IPS-15b (cell line): Measurements from ENCODE around the gene CHTF18.
"Not testable (repeated sequence)": the region's sequence is repeated elsewhere in the genome, so short reads cannot be mapped to it uniquely, and the experiment has no call there.

Experiments
- H3K27me3 ChIP-seq: one replicate; pipeline ENCODE4 v1.6.1; 2013; ENCODE audit warnings: low read length; ENCODE audit not compliant: control insufficient read depth, insufficient read depth
- H3K36me3 ChIP-seq: one replicate; pipeline ENCODE4 v1.6.1; 2013; ENCODE audit warnings: low read length; ENCODE audit not compliant: control insufficient read depth, insufficient read depth
- H3K4me1 ChIP-seq: one replicate; pipeline ENCODE4 v1.6.1; 2013; ENCODE audit warnings: mild to moderate bottlenecking, low read length; ENCODE audit not compliant: control insufficient read depth, insufficient read depth
- H3K4me3 ChIP-seq: one replicate; pipeline ENCODE4 v1.5.1; 2013; ENCODE audit warnings: low read depth, low read length
- H3K9ac ChIP-seq: one replicate; pipeline ENCODE4 v1.6.1; 2013; ENCODE audit warnings: low read depth, mild to moderate bottlenecking, low read length
- H3K9me3 ChIP-seq: one replicate; pipeline ENCODE4 v1.6.1; 2013; ENCODE audit warnings: mild to moderate bottlenecking, low read length; ENCODE audit not compliant: control insufficient read depth, insufficient read depth

Gene CHTF18

GRCh38 chr16:807347-808084, 19.1 kb downstream of the CHTF18 start:
- Histone ChIP-seq H3K9ac (peak overlapping the region; percentile 87), H3K4me3 (peak overlapping the region; percentile 82), H3K36me3 (no peaks in the 10 kb centered on the region), H3K4me1 (no peaks in the 10 kb centered on the region), H3K9me3 (no peaks in the 10 kb centered on the region), H3K27me3 (peaks cover 9% of the 10 kb centered on the region)

GRCh38 chr16:808085-808386, 19.6 kb downstream of the CHTF18 start:
- Histone ChIP-seq H3K27me3 (peaks cover 6% of the 10 kb centered on the region), H3K9me3 (no peaks in the 10 kb centered on the region), H3K36me3 (no peaks in the 10 kb centered on the region), H3K4me3 (peak overlapping the region; percentile 82), H3K9ac (peak overlapping the region; percentile 61), H3K4me1 (no peaks in the 10 kb centered on the region)

DNA sequence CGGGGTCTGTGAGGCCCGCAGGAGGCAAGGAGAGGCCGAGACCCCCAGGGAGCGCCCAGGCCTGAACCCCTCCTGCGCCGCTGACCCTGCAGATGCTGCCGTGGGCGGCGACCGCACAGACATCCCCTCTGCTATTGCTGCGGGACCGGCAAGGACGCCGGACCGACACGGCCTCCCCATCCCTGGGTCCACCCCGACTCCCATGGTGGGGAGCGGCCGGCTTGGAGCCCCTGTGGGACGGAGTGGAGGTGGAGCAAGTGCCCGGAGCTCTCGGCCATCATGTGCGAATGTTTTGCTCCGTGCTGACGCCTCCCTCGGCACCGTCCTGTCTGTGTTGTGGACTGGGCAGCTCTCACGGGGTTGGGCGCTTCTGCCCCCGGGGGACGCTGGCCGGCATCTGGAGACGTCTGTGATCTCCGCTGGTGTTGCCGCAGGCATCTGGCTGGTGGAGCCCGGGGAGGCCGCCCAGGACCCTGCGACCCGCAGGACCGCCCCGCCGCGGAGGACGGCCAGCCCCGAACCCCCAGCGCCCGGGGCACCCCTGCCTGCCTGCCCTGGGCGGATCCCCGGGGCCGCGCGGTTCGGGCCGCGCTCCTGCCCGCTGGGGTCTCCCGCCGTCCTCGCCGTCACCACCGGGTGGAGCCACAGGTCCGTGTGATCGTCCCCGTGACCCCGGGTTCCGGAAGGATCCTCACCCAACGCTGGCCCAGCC, 24.9 kb downstream of the CHTF18 start:
- no peak overlapping the region for H3K9ac ChIP-seq
- no peaks in the 10 kb centered on the region for H3K36me3 ChIP-seq
- no peaks in the 10 kb centered on the region for H3K9me3 ChIP-seq
- no peaks in the 10 kb centered on the region for H3K4me1 ChIP-seq
- H3K27me3 ChIP-seq = no peaks in the 10 kb centered on the region
- H3K4me3 ChIP-seq = peak overlapping the region; percentile 39

DNA sequence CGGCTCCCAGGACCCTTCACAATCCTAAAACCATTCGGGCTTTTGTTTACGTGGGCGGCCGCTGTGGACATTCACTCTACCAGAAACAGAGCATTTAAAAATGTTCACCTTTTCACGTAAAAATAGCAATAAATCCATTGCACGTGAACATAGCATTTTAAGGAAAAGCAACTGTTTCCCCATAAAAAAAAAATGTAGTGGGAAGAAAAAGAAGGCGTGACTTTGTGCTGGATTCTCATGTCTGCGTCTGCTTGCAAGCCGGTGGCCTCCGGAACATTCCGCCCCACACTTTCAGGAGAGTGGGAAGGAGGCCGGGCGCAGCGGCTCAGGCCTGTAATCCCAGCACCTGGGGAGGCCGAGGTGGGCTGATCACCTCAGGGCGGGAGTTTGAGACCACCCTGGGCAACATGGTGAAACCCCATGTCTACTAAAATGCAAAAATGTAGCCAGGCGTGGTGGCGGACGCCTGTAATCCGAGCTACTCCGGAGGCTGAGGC, 25.5 kb downstream of the CHTF18 start:
- Histone ChIP-seq H3K4me3 (no peak overlapping the region), H3K9me3 (no peaks in the 10 kb centered on the region), H3K4me1 (no peaks in the 10 kb centered on the region), H3K9ac (no peak overlapping the region), H3K36me3 (no peaks in the 10 kb centered on the region), H3K27me3 (no peaks in the 10 kb centered on the region)

DNA sequence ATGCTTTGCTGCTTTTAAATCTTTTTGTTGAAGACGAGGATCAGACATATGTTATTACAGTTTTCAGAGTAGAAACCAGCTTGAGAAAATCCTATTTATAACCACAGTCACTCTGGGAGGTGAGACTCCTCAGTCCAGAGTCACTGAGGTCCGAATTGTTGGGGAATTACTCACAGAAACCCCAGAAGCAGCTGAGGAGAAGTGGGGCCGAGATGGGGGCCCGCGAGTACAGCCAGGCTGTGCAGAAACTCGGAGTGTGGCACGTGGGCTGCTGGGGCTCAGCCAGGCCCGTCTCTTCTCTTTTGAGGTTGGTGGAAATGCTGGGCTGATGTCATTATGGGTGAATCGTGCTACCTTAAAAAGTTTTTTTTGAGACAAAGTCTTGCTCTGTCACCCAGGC, 26.6 kb downstream of the CHTF18 start:
- no peaks in the 10 kb centered on the region for H3K27me3 ChIP-seq
- H3K36me3 ChIP-seq = no peaks in the 10 kb centered on the region
- H3K9ac ChIP-seq = no peak overlapping the region
- H3K9me3 ChIP-seq = no peaks in the 10 kb centered on the region
- H3K4me1 ChIP-seq = no peaks in the 10 kb centered on the region
- no peak overlapping the region for H3K4me3 ChIP-seq

GRCh38 chr16:815861-816260, 27.4 kb downstream of the CHTF18 start:
- H3K4me3 ChIP-seq = no peak overlapping the region
- H3K4me1 ChIP-seq = no peaks in the 10 kb centered on the region
- no peak overlapping the region for H3K9ac ChIP-seq
- H3K9me3 ChIP-seq = no peaks in the 10 kb centered on the region
- no peaks in the 10 kb centered on the region for H3K27me3 ChIP-seq
- no peaks in the 10 kb centered on the region for H3K36me3 ChIP-seq

GRCh38 chr16:817001-817906, 28.8 kb downstream of the CHTF18 start:
- no peaks in the 10 kb centered on the region for H3K36me3 ChIP-seq
- H3K4me3 ChIP-seq = no peak overlapping the region
- H3K27me3 ChIP-seq = no peaks in the 10 kb centered on the region
- H3K4me1 ChIP-seq = no peaks in the 10 kb centered on the region
- H3K9ac ChIP-seq = no peak overlapping the region
- H3K9me3 ChIP-seq = no peaks in the 10 kb centered on the region

GRCh38 chr16:818132-818531, 29.7 kb downstream of the CHTF18 start:
- H3K36me3 ChIP-seq = no peaks in the 10 kb centered on the region
- H3K4me1 ChIP-seq = no peaks in the 10 kb centered on the region
- H3K27me3 ChIP-seq = no peaks in the 10 kb centered on the region
- H3K4me3 ChIP-seq = no peak overlapping the region
- no peaks in the 10 kb centered on the region for H3K9me3 ChIP-seq
- H3K9ac ChIP-seq = no peak overlapping the region

GRCh38 chr16:818592-818991, 30.2 kb downstream of the CHTF18 start:
- H3K9me3 ChIP-seq = no peaks in the 10 kb centered on the region
- no peaks in the 10 kb centered on the region for H3K27me3 ChIP-seq
- no peaks in the 10 kb centered on the region for H3K4me1 ChIP-seq
- no peak overlapping the region for H3K4me3 ChIP-seq
- no peak overlapping the region for H3K9ac ChIP-seq
- no peaks in the 10 kb centered on the region for H3K36me3 ChIP-seq

DNA sequence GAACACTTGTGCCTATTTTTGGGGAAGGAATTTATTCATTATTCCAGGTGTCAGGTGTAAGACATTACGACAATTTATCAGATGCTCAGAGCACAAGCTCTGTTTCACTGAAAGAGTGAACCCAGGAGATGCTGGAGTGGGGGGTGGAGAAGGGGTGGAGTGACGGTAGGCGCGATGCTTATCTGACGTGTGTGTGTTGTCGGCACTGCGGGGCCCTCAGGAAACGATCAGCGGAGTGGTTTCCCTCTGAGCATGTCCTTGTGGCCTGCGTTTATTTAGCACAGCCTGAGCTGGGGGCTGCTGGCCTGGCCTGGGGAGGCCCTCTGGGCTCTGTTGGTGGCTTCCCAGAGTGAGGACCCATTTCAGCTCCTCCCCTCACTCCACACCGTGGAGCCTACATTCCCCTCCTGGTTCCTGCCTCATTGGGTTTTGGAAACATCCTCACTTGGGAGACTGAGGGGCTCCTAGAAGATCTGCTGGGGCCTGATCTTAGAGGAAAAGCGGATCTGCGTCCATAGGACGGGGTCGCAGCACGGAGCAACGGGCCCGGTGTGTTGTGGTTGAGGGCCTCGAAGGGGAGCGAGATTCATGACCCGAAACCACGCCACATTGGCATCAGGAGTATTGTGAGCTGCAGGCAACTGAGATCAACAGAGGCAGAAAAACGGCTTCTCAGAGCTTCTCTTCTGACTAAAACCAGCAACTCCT, 31.1 kb downstream of the CHTF18 start:
- no peak overlapping the region for H3K9ac ChIP-seq
- H3K4me3 ChIP-seq = no peak overlapping the region
- H3K27me3 ChIP-seq = no peaks in the 10 kb centered on the region
- H3K36me3 ChIP-seq = no peaks in the 10 kb centered on the region
- no peaks in the 10 kb centered on the region for H3K9me3 ChIP-seq
- no peaks in the 10 kb centered on the region for H3K4me1 ChIP-seq

- H3K27me3 ChIP-seq, H3K9ac ChIP-seq, H3K4me3 ChIP-seq: not testable (repeated sequence)
Measured at GRCh38 chr16:820044-820408, 31.6 kb downstream of the CHTF18 start.

More at GRCh38 chr16:820044-820408, 31.6 kb downstream of the CHTF18 start:
- H3K36me3 ChIP-seq, H3K9me3 ChIP-seq, H3K4me1 ChIP-seq: not testable (repeated sequence)
